ENCODE results near the gene DNAJC18. TPM values are rescaled to one million over a fixed set of nuclear protein-coding genes. Genes with fewer than 3 reads are reported as not detected.

The DNAJC18 gene
- total RNA-seq, 3 donors from 2014 or later: 5.4 to 9.5 (median 7.6) TPM

DNA sequence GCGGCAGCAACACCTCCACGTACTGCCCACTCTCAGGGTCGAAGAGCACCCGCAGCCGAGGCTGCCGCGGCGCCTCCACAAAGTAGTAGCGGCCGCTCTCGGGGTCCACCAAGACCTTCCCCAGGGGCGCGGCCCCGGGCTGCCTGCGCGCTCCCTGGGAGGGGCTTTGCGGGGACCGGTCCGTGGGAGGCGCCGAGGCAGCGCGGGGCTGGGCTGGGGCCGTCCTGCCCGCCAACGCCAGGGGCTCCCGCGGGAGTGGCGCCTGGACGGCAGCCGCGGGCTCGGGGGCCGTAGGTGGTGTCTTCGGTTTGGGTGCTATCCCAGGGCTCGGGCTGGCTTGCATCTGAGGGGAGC is 47.0 kb downstream of the DNAJC18 start:
- Histone ChIP-seq H3K27me3 (peaks cover 0 to 3% of the 10 kb centered on the region in 2 donors), H3K4me3 (peak overlapping the region; percentile 37 to 68 (median 53)), H3K27ac (peak overlapping the region; percentile 45 to 88), H3K4me1 (peaks cover 3 to 17% of the 10 kb centered on the region in 2 donors), H3K9me3 (no peaks in the 10 kb centered on the region), H3K36me3 (no peaks in the 10 kb centered on the region)
- TF ChIP-seq CTCF (IDR thresholded peaks at IDR 0.05) (no peak), POLR2A (IDR thresholded peaks at IDR 0.05) (no peak)
- no peak for DNase-seq (ENCODE audit: low spot score in 2 of 2)
- intact Hi-C loops (cut with DNase I; ENCODE audit: low total_unique reads): loop anchor here (10.0 kb wide), 1 partner anchor 98 kb away; the partner anchor contains the start of gene MATR3

GRCh38 chr5:139391570-139392323 is 47.6 kb downstream of the DNAJC18 start:
- Histone ChIP-seq H3K27ac (peak overlapping the region; percentile 55 to 88), H3K4me1 (peaks cover 3 to 17% of the 10 kb centered on the region in 2 donors), H3K27me3 (peaks cover 0 to 3% of the 10 kb centered on the region in 2 donors), H3K9me3 (no peaks in the 10 kb centered on the region), H3K4me3 (peak overlapping the region; percentile 37 to 68 (median 53)), H3K36me3 (no peaks in the 10 kb centered on the region)
- intact Hi-C loops (cut with DNase I; ENCODE audit: low total_unique reads): loop anchor here (10.0 kb wide), 1 partner anchor 97 kb away; the partner anchor contains the start of gene MATR3
- TF ChIP-seq POLR2AphosphoS5 (IDR thresholded peaks at IDR 0.05): no peak
- no peak for TF ChIP-seq POLR2A (IDR thresholded peaks at IDR 0.05)
- TF ChIP-seq CTCF (IDR thresholded peaks at IDR 0.05): no peak
- DNase-seq (ENCODE audit: low spot score in 2 of 2): no peak

GRCh38 chr5:139390639-139391569 is 48.4 kb downstream of the DNAJC18 start:
- Histone ChIP-seq H3K4me3 (peak overlapping the region in 1 of 3 donors; percentile 68), H3K4me1 (peaks cover 3 to 17% of the 10 kb centered on the region in 2 donors), H3K27ac (peak overlapping the region; percentile 55 to 88), H3K36me3 (no peaks in the 10 kb centered on the region), H3K9me3 (no peaks in the 10 kb centered on the region), H3K27me3 (peaks cover 0 to 3% of the 10 kb centered on the region in 2 donors)
- TF ChIP-seq POLR2AphosphoS5 (IDR thresholded peaks at IDR 0.05) (no peak), POLR2A (IDR thresholded peaks at IDR 0.05) (no peak), CTCF (IDR thresholded peaks at IDR 0.05) (no peak)
- no peak for DNase-seq (ENCODE audit: low spot score in 2 of 2)
- intact Hi-C loops (cut with DNase I; ENCODE audit: low total_unique reads): loop anchor here (10.0 kb wide), 1 partner anchor 96 kb away; the partner anchor contains the start of gene MATR3

GRCh38 chr5:139389701-139390638 is 49.4 kb downstream of the DNAJC18 start, which contains the start of gene MZB1:
Gene MZB1 (minus strand): TSS chr5:139389913. CDS start chr5:139389856, 57 bp downstream.
- Histone ChIP-seq H3K27me3 (peaks cover 0 to 3% of the 10 kb centered on the region in 2 donors), H3K27ac (peak within 1 kb of the TSS; percentile 62 to 88), H3K4me1 (peaks cover 3 to 21% of the 10 kb centered on the region in 2 donors), H3K9me3 (no peaks in the 10 kb centered on the region), H3K4me3 (peak within 1 kb of the TSS in 2 of 3 donors; percentile 40 to 61), H3K36me3 (no peaks in the 10 kb centered on the region)
- intact Hi-C loops (cut with DNase I; ENCODE audit: low total_unique reads): loop anchor here (10.0 kb wide), 1 partner anchor 95 kb away; the partner anchor contains the start of gene MATR3
- DNase-seq (ENCODE audit: low spot score in 2 of 2): no peak
- TF ChIP-seq CTCF (IDR thresholded peaks at IDR 0.05): no peak
- TF ChIP-seq POLR2AphosphoS5 (IDR thresholded peaks at IDR 0.05): no peak
- TF ChIP-seq POLR2A (IDR thresholded peaks at IDR 0.05): no peak

Measured in breast epithelium (tissue), 4 donors.